OCI-LY3 (cell line): ENCODE data around the gene MARK3.

Source experiments
- H2AFZ ChIP-seq: fragments of 200-600, 300-600 bp; shearing (Covaris generic); 2 replicates; pipeline ENCODE4 v1.6.0; 2014; ENCODE audit warnings: antibody characterized with exemption, low read depth, low read length
- H3K27ac ChIP-seq: fragments of 200-600, 300-600 bp; sonication (generic); 2 replicates; pipeline ENCODE4 v1.5.1; 2014; ENCODE audit warnings: mild to moderate bottlenecking, low read length, moderate library complexity, mixed read lengths
- H3K27me3 ChIP-seq: fragments of 200-600, 300-600 bp; sonication (generic); 2 replicates; pipeline ENCODE4 v1.6.1; 2014; ENCODE audit warnings: low read depth, low read length, mixed read lengths
- H3K36me3 ChIP-seq: fragments of 200-600, 300-600 bp; sonication (generic); replicated peaks from 2 replicates; pipeline ENCODE3; 2014; ENCODE audit warnings: low read depth, low read length, mixed read lengths
- H3K4me1 ChIP-seq: fragments of 300-600, 200-600 bp; sonication (generic); 2 replicates; pipeline ENCODE4 v1.6.1; 2014; ENCODE audit warnings: low read length, mixed read lengths
- H3K4me2 ChIP-seq: fragments of 200-600, 300-600 bp; sonication (generic); 2 replicates; pipeline ENCODE4 v1.6.1; 2014; ENCODE audit warnings: low read length, mixed read lengths
- H3K4me3 ChIP-seq: fragments of 300-600, 200-600 bp; sonication (generic); 2 replicates; pipeline ENCODE4 v1.5.1; 2014; ENCODE audit warnings: antibody characterized with exemption, mild to moderate bottlenecking, low read length, moderate library complexity
- H3K79me2 ChIP-seq: fragments of 300-600, 200-600 bp; shearing (Covaris generic); 2 replicates; pipeline ENCODE4 v1.6.1; 2014; ENCODE audit warnings: mild to moderate bottlenecking, low read length, mixed read lengths
- H3K9ac ChIP-seq: fragments of 300-600, 200-600 bp; shearing (Covaris generic); 2 replicates; pipeline ENCODE4 v1.6.0; 2014; ENCODE audit warnings: mild to moderate bottlenecking, low read length, moderate library complexity
- H3K9me3 ChIP-seq: fragments of 200-600, 300-600 bp; shearing (Covaris generic); 2 replicates; pipeline ENCODE4 v1.6.1; 2014; ENCODE audit warnings: low read length, mixed read lengths; ENCODE audit not compliant: insufficient read depth
- H4K20me1 ChIP-seq: fragments of 200-600, 300-600 bp; sonication (generic); 2 replicates; pipeline ENCODE4 v1.6.1; 2016; ENCODE audit warnings: low read length, mixed read lengths; ENCODE audit not compliant: insufficient read depth
- EZH2phosphoT487 ChIP-seq: fragments of 200-600 bp; shearing (Covaris generic); IDR thresholded peaks from 2 replicates; pipeline ENCODE4 v1.6.1; 2018; ENCODE audit warnings: antibody characterized with exemption, mixed run types, low read depth
- TF ChIP-seq, protein P1 (sequence below): fragments of 200-600, 300-600 bp; sonication (generic); IDR thresholded peaks from 2 replicates; pipeline ENCODE4 v1.5.1; 2014; ENCODE audit warnings: antibody characterized with exemption, low read length, low read depth

Gene MARK3

DNA sequence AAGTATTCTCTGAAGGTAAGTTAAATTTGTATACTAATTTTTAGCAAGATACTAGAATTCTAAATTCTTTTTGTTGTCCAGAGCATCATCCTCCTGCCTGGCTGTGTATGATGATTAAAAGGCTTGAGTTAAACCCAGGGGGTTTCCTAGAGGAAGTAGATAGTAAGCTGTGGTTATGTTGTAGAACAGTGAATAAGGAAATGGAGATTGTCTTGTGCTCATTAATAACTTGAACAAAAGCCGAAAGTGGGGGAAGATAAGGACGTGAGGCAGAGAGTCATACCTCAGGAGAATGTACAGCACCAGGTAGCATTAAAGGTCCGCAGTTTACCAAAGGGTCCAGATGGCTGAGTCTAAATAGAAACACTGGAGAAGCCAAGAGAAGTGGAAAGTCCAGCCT lies 95.4 kb downstream of the MARK3 start:
- Histone ChIP-seq H3K27ac (peak overlapping the region; percentile 51), H3K4me3 (peak overlapping the region; percentile 49), H3K79me2 (no peaks in the 10 kb centered on the region), H3K4me2 (peak overlapping the region; percentile 75), H3K27me3 (no peaks in the 10 kb centered on the region), H3K36me3 (peaks cover 37% of the 10 kb centered on the region), H3K9ac (peak overlapping the region; percentile 16; the same call in 1 of the 2 replicates), H2AFZ (no peak overlapping the region), H4K20me1 (peaks cover 4% of the 10 kb centered on the region; the same call in 1 of the 2 replicates), H3K4me1 (peaks cover 19% of the 10 kb centered on the region), H3K9me3 (no peaks in the 10 kb centered on the region)
- no peak for TF ChIP-seq EZH2phosphoT487
- TF ChIP-seq, protein P1, sequence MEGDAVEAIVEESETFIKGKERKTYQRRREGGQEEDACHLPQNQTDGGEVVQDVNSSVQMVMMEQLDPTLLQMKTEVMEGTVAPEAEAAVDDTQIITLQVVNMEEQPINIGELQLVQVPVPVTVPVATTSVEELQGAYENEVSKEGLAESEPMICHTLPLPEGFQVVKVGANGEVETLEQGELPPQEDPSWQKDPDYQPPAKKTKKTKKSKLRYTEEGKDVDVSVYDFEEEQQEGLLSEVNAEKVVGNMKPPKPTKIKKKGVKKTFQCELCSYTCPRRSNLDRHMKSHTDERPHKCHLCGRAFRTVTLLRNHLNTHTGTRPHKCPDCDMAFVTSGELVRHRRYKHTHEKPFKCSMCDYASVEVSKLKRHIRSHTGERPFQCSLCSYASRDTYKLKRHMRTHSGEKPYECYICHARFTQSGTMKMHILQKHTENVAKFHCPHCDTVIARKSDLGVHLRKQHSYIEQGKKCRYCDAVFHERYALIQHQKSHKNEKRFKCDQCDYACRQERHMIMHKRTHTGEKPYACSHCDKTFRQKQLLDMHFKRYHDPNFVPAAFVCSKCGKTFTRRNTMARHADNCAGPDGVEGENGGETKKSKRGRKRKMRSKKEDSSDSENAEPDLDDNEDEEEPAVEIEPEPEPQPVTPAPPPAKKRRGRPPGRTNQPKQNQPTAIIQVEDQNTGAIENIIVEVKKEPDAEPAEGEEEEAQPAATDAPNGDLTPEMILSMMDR, result no peak

DNA sequence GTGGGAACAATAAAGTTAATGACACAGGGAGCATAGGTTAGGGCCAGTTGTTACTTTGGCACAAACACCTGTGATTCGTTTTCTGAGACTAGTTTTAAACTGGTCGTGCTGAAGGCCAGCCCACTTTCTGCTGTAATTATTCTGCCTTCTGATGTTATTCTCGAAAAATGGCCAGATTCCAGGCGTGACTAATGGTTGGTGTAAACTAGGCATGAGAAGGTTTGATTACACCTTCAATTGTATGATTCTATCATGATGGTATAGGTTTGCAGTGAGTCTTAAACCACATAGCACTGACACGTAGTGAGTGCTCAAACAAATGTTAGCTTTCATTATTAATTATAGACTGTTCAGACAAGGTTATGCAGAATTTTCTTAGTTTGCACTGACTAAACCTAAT lies 98.4 kb downstream of the MARK3 start:
- no peaks in the 10 kb centered on the region for H3K27me3 ChIP-seq
- peaks cover 24% of the 10 kb centered on the region for H3K36me3 ChIP-seq
- TF ChIP-seq EZH2phosphoT487, result no peak
- TF ChIP-seq, protein P1, result no peak
- H3K27ac ChIP-seq, result no peak overlapping the region
- no peak overlapping the region for H2AFZ ChIP-seq
- no peaks in the 10 kb centered on the region for H3K79me2 ChIP-seq
- H3K4me3 ChIP-seq, result no peak overlapping the region
- no peak overlapping the region for H3K4me2 ChIP-seq
- peaks cover 4% of the 10 kb centered on the region; the same call in 1 of the 2 replicates for H4K20me1 ChIP-seq
- H3K9me3 ChIP-seq, result no peaks in the 10 kb centered on the region
- no peak overlapping the region for H3K9ac ChIP-seq
- peaks cover 19% of the 10 kb centered on the region for H3K4me1 ChIP-seq

DNA sequence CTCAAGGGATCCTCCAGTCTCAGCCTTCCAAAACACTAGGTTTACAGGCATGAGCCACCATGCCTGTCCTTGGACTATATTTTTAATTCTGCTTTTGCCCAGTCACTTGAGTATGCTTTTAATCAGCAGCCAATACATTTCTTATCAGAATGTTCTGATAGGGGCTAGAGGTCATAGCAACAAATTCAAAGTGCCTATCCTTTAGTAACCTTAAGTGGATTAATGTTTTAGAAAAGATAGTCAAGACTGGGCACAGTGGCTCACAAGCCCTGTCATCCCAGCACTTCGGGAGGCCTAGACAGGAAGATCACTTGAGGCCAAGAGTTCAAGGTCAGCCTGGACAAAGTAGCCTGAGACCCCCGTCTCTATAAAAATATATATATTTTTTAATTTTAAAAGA lies 100.3 kb downstream of the MARK3 start:
- Histone ChIP-seq H3K79me2 (no peaks in the 10 kb centered on the region), H3K27me3 (no peaks in the 10 kb centered on the region), H3K9me3 (no peaks in the 10 kb centered on the region), H3K4me3 (no peak overlapping the region), H2AFZ (no peak overlapping the region), H3K9ac (no peak overlapping the region), H3K36me3 (peaks cover 29% of the 10 kb centered on the region), H3K4me1 (peaks cover 10% of the 10 kb centered on the region), H3K4me2 (no peak overlapping the region), H4K20me1 (peaks cover 4% of the 10 kb centered on the region; the same call in 1 of the 2 replicates), H3K27ac (no peak overlapping the region)
- TF ChIP-seq EZH2phosphoT487, result no peak

DNA sequence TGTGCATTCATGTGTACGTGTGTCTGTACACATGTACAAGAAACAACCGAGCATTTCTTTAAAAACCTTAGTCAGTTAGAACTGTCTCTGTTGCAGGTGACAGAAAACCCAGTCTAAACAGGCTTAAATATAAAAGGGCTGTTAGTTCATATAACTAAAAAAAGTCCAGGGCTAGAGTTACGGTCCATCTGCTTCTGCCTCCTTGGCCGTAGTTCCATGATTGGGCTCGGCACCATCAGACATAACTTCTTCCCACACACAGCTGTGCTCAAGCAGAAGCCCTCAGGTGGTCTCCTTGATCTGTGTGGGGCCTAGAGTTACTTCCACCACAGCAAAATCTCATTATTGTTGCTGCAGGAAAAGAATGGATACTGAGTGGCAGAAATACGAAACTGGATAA lies 102.9 kb downstream of the MARK3 start:
- Histone ChIP-seq H3K9me3 (no peaks in the 10 kb centered on the region), H3K79me2 (no peaks in the 10 kb centered on the region), H3K36me3 (peaks cover 33% of the 10 kb centered on the region), H3K4me3 (no peak overlapping the region), H3K4me1 (no peaks in the 10 kb centered on the region), H3K27ac (no peak overlapping the region), H3K27me3 (no peaks in the 10 kb centered on the region), H2AFZ (no peak overlapping the region), H3K9ac (no peak overlapping the region), H3K4me2 (no peak overlapping the region), H4K20me1 (no peaks in the 10 kb centered on the region)
- TF ChIP-seq, protein P1, result no peak
- no peak for TF ChIP-seq EZH2phosphoT487
